IMR-90 (cell line): ENCODE measurements around the gene MYO1C. TPM values are rescaled to one million over a fixed set of nuclear protein-coding genes. Genes with fewer than 3 reads are reported as not detected.

Source experiments
- ATAC-seq: fragments of 200-7000 bp; cut with Tn5 transposase; 2 replicates; pipeline ENCODE4 v1.9.1; 2020; ENCODE audit warnings: low read depth, mild to moderate bottlenecking, moderate library complexity
- BruUV-seq: library from RNA; stranded (reverse); fragments of 400-500 nt; replicated peaks from 2 replicates; lab custom pipeline; 2021; lab: Mats Ljungman, UMichigan
- CTCF ChIA-PET: fragments of 300-600 bp; formaldehyde crosslinking; extraction: SDS; loops from one replicate; lab custom pipeline; 2021; ENCODE audit warnings: antibody characterized with exemption; lab: Yijun Ruan, JAX
- POLR2A ChIA-PET: fragments of 300-600 bp; sonication (Branson Sonifier 250); formaldehyde crosslinking; loops from one replicate; lab custom pipeline; 2022; ENCODE audit warnings: antibody characterized with exemption; ENCODE audit not compliant: unreplicated experiment; lab: Charles Lee
- DNase-seq: peaks from one replicate; pipeline ENCODE4 v3.0.0; 2013
- H2AFZ ChIP-seq: replicated peaks from 2 replicates; pipeline ENCODE3; 2013; ENCODE audit warnings: low read length, mild to moderate bottlenecking; ENCODE audit not compliant: poor library complexity
- H2AK5ac ChIP-seq: 2 replicates; pipeline ENCODE4 v1.6.1; 2013; ENCODE audit warnings: low read depth, low read length, inconsistent platforms
- H2AK9ac ChIP-seq: replicated peaks from 2 replicates; pipeline ENCODE3; 2013; ENCODE audit warnings: mild to moderate bottlenecking, low read depth, low read length, moderate library complexity; ENCODE audit not compliant: poor library complexity
- H2BK120ac ChIP-seq: 2 replicates; pipeline ENCODE4 v1.6.1; 2013; ENCODE audit warnings: low read depth, low read length, inconsistent platforms
- H2BK15ac ChIP-seq: 3 replicates; pipeline ENCODE4 v1.6.1; 2013; ENCODE audit warnings: low read depth, low read length, inconsistent platforms
- H2BK20ac ChIP-seq: 2 replicates; pipeline ENCODE4 v1.6.1; 2013; ENCODE audit warnings: low read depth, mild to moderate bottlenecking, inconsistent platforms, low read length, moderate library complexity
- H2BK5ac ChIP-seq: 2 replicates; pipeline ENCODE4 v1.6.1; 2013; ENCODE audit warnings: mild to moderate bottlenecking, low read depth, low read length, inconsistent platforms; ENCODE audit not compliant: poor library complexity, severe bottlenecking
- H3K14ac ChIP-seq: replicated peaks from 2 replicates; pipeline ENCODE4 v1.6.1; 2013; ENCODE audit warnings: low read depth, low read length, inconsistent platforms
- H3K18ac ChIP-seq: 2 replicates; pipeline ENCODE4 v1.6.1; 2013; ENCODE audit warnings: low read depth, low read length, control low read depth
- H3K23ac ChIP-seq: 2 replicates; pipeline ENCODE4 v1.6.1; 2013; ENCODE audit warnings: low read depth, low read length, inconsistent platforms
- H3K27ac ChIP-seq: 2 replicates; pipeline ENCODE4 v1.5.1; 2013; ENCODE audit warnings: mild to moderate bottlenecking, control low read depth, low read length; ENCODE audit not compliant: insufficient read depth
- H3K27me3 ChIP-seq: 2 replicates; pipeline ENCODE4 v1.6.1; 2013; ENCODE audit warnings: low read length; ENCODE audit not compliant: control insufficient read depth, insufficient read depth
- H3K36me3 ChIP-seq: 2 replicates; pipeline ENCODE4 v1.6.1; 2013; ENCODE audit warnings: low read length, mixed read lengths; ENCODE audit not compliant: control insufficient read depth, insufficient read depth
- H3K4ac ChIP-seq: 2 replicates; pipeline ENCODE4 v1.6.1; 2013; ENCODE audit warnings: low read depth, low read length, inconsistent platforms
- H3K4me1 ChIP-seq: 2 replicates; pipeline ENCODE4 v1.6.1; 2013; ENCODE audit warnings: low read length, mixed read lengths; ENCODE audit not compliant: control insufficient read depth, insufficient read depth
- H3K4me2 ChIP-seq: 2 replicates; pipeline ENCODE4 v1.6.1; 2013; ENCODE audit warnings: low read depth, mild to moderate bottlenecking, control low read depth, low read length, moderate library complexity
- H3K4me3 ChIP-seq: 2 replicates; pipeline ENCODE4 v1.5.1; 2013; ENCODE audit warnings: low read depth, mild to moderate bottlenecking, control low read depth, low read length, moderate library complexity; ENCODE audit not compliant: insufficient read depth
- H3K56ac ChIP-seq: 2 replicates; pipeline ENCODE4 v1.6.1; 2013; ENCODE audit warnings: low read length, inconsistent platforms; ENCODE audit not compliant: insufficient read depth; ENCODE audit errors: extremely low read depth
- H3K79me1 ChIP-seq, 2 experiments: 2 replicates each; pipeline ENCODE4 v1.6.1; 2013; ENCODE audit warnings: low read length in 2 of 2, inconsistent platforms in 1 of 2, low read depth in 1 of 2
- H3K9ac ChIP-seq: 2 replicates; pipeline ENCODE4 v1.6.1; 2013; ENCODE audit warnings: low read depth, low read length, control low read depth
- H3K9me1 ChIP-seq: 2 replicates; pipeline ENCODE4 v1.6.1; 2013; ENCODE audit warnings: low read length, inconsistent platforms; ENCODE audit not compliant: insufficient read depth
- H3K9me3 ChIP-seq: 2 replicates; pipeline ENCODE4 v1.6.1; 2013; ENCODE audit warnings: low read length; ENCODE audit not compliant: control insufficient read depth, insufficient read depth
- H4K20me1 ChIP-seq: 2 replicates; pipeline ENCODE4 v1.6.1; 2013; ENCODE audit warnings: low read length, inconsistent platforms; ENCODE audit not compliant: insufficient read depth
- H4K5ac ChIP-seq: 2 replicates; pipeline ENCODE4 v1.6.1; 2013; ENCODE audit warnings: mild to moderate bottlenecking, low read depth, low read length, control low read depth
- H4K8ac ChIP-seq, 2 experiments: 2 replicates each; pipeline ENCODE4 v1.6.1; 2013; ENCODE audit warnings: low read depth in 2 of 2, low read length in 2 of 2, control low read depth in 1 of 2, inconsistent platforms in 1 of 2
- H4K91ac ChIP-seq: 2 replicates; pipeline ENCODE4 v1.6.1; 2013; ENCODE audit warnings: low read depth, low read length, inconsistent platforms; ENCODE audit not compliant: insufficient read depth
- BHLHE40 ChIP-seq: fragments of 150-350 bp; IDR thresholded peaks from 2 replicates; pipeline ENCODE4 v1.6.1; 2016; ENCODE audit warnings: mild to moderate bottlenecking, low read depth, low read length
- CEBPB ChIP-seq: IDR thresholded peaks from 2 replicates; pipeline ENCODE4 v1.6.1; 2012; ENCODE audit warnings: low read depth, low read length, improper control_type of control experiment
- CHD1 ChIP-seq: IDR thresholded peaks from 2 replicates; pipeline ENCODE4 v1.6.1; 2012; ENCODE audit warnings: low read depth, low read length, improper control_type of control experiment
- CTCF ChIP-seq: conservative IDR thresholded peaks from 2 replicates; pipeline ENCODE4 v1.5.1; 2012; ENCODE audit warnings: mild to moderate bottlenecking, low read depth, low read length, improper control_type of control experiment
- ELK1 ChIP-seq: fragments of 150-350 bp; IDR thresholded peaks from 2 replicates; pipeline ENCODE4 v1.6.1; 2016; ENCODE audit warnings: low read depth, mild to moderate bottlenecking, low read length, moderate library complexity, borderline replicate concordance
- FOS ChIP-seq: fragments of 150-350 bp; IDR thresholded peaks from 2 replicates; pipeline ENCODE4 v1.6.1; 2016; ENCODE audit warnings: low read depth, low read length
- MAFK ChIP-seq: IDR thresholded peaks from 2 replicates; pipeline ENCODE4 v1.6.1; 2012; ENCODE audit warnings: low read depth, low read length, improper control_type of control experiment
- MAZ ChIP-seq: IDR thresholded peaks from 2 replicates; pipeline ENCODE4 v1.6.1; 2012; ENCODE audit warnings: low read depth, mild to moderate bottlenecking, low read length, improper control_type of control experiment, moderate library complexity, borderline replicate concordance
- MXI1 ChIP-seq: IDR thresholded peaks from 2 replicates; pipeline ENCODE4 v1.6.1; 2012; ENCODE audit warnings: low read depth, mild to moderate bottlenecking, low read length, moderate library complexity, borderline replicate concordance
- NFE2L2 ChIP-seq: fragments of 150-350 bp; IDR thresholded peaks from 2 replicates; pipeline ENCODE4 v1.6.1; 2016; ENCODE audit warnings: low read depth, mild to moderate bottlenecking, low read length
- POLR2A ChIP-seq: IDR thresholded peaks from 2 replicates; pipeline ENCODE4 v1.6.1; 2012; ENCODE audit warnings: mild to moderate bottlenecking, low read depth, low read length
- RAD21 ChIP-seq: IDR thresholded peaks from 2 replicates; pipeline ENCODE4 v1.6.1; 2012; ENCODE audit warnings: low read length, improper control_type of control experiment
- RCOR1 ChIP-seq: IDR thresholded peaks from 2 replicates; pipeline ENCODE4 v1.6.1; 2012; ENCODE audit warnings: mild to moderate bottlenecking, low read length, improper control_type of control experiment; ENCODE audit not compliant: insufficient replicate concordance
- RFX5 ChIP-seq: IDR thresholded peaks from 2 replicates; pipeline ENCODE4 v1.8.0; 2012; ENCODE audit warnings: low read depth, mild to moderate bottlenecking, low read length, moderate library complexity
- SMC3 ChIP-seq: fragments of 150-350 bp; IDR thresholded peaks from 2 replicates; pipeline ENCODE4 v1.6.1; 2016; ENCODE audit warnings: low read depth, mild to moderate bottlenecking, antibody characterized with exemption, low read length, moderate library complexity
- USF2 ChIP-seq: fragments of 150-350 bp; IDR thresholded peaks from 2 replicates; pipeline ENCODE4 v1.6.1; 2017; ENCODE audit warnings: mild to moderate bottlenecking, antibody characterized with exemption, low read length, low read depth
- WGBS, 2 experiments: methylation state at CpG; one replicate each; pipeline versions ENCODE4 v1.1.5 to v1.1.7; 2013; ENCODE audit warnings: missing lambda C conversion rate in 2 of 2; ENCODE audit not compliant: insufficient read length in 1 of 2; ENCODE audit errors: extremely low coverage in 2 of 2; 5-methylcytosine and 5-hydroxymethylcytosine counted together
- dilution Hi-C: fragments of 300-500 bp; cut with HindIII; formaldehyde crosslinking; loops from one replicate; pipeline ENCODE4 v1.14.3; 2018; ENCODE audit warnings: low sequenced_read_pairs; ENCODE audit not compliant: unreplicated experiment
- in situ Hi-C: fragments of 300-500 bp; cut with MboI; formaldehyde crosslinking; loops from 3 replicates; pipeline ENCODE4 v1.14.3; 2019; ENCODE audit warnings: low sequenced_read_pairs, inconsistent platforms, mixed read lengths
- intact Hi-C: fragments of 100-400 bp; cut with micrococcal nuclease; formaldehyde crosslinking; loops from 2 replicates; pipeline ENCODE4 v1.10.0; 2022
- polyA plus RNA-seq, 3 experiments: library from polyadenylated mRNA; depleted of rRNA; stranded (reverse); fragments of >200 nt; gene quantifications; 2 replicates each; pipeline ENCODE4 v1.2.3, GENCODE V29; 2012; ENCODE audit warnings: low replicate concordance in 1 of 3
- total RNA-seq: library from RNA; depleted of rRNA; stranded (reverse); fragments of >200 nt; gene quantifications from 2 replicates; pipeline ENCODE4 v1.2.3, GENCODE V29; 2012

The MYO1C gene
- total and polyA plus RNA-seq, 2 of the 4 experiments (the other 2 are of a cell fraction), result 162 to 196 TPM

GRCh38 chr17:1521086-1521640 is 28.7 kb upstream of the MYO1C start:
- H3K4me2 ChIP-seq, result no peak overlapping the region

More at GRCh38 chr17:1521086-1521640, 28.7 kb upstream of the MYO1C start:
- H3K14ac ChIP-seq, result no peak overlapping the region
- intact Hi-C loops (no loop called here), dilution Hi-C loops (no loop called here), in situ Hi-C loops (no loop called here)
- H4K91ac ChIP-seq, result no peak overlapping the region
- no peaks in the 10 kb centered on the region for H3K9me3 ChIP-seq
- H3K4me1 ChIP-seq, result no peaks in the 10 kb centered on the region
- no peak overlapping the region for H2BK120ac ChIP-seq
- no peak overlapping the region for H4K8ac ChIP-seq
- no peak overlapping the region for H3K27ac ChIP-seq
- H4K20me1 ChIP-seq, result peaks cover 4% of the 10 kb centered on the region; the same call in 1 of the 2 replicates
- ChIA-PET POLR2A (no interaction called here), CTCF (no interaction called here)
- no peak overlapping the region for H2AK5ac ChIP-seq
- no peak for TF ChIP-seq MAFK
- TF ChIP-seq RFX5, result no peak
- TF ChIP-seq FOS, result no peak
- no peak for TF ChIP-seq SMC3
- no peak for TF ChIP-seq BHLHE40
- TF ChIP-seq CTCF, result no peak
- TF ChIP-seq RAD21, result no peak
- TF ChIP-seq MAZ, result no peak
- TF ChIP-seq POLR2A, result no peak
- TF ChIP-seq NFE2L2, result no peak
- no peak for TF ChIP-seq CHD1
- no peak for TF ChIP-seq ELK1
- no peak for TF ChIP-seq RCOR1
- no peak for TF ChIP-seq CEBPB
- TF ChIP-seq MXI1, result no peak
- TF ChIP-seq USF2, result no peak
- H2AK9ac ChIP-seq, result no peak overlapping the region
- H3K23ac ChIP-seq, result no peak overlapping the region
- BruUV-seq, result no TSS peak
- no peak overlapping the region for H2BK5ac ChIP-seq
- H2AFZ ChIP-seq, result no peak overlapping the region
- H2BK15ac ChIP-seq, result no peak overlapping the region
- DNase-seq, result no peak
- H3K9ac ChIP-seq, result no peak overlapping the region
- no peak overlapping the region for H3K4me3 ChIP-seq
- no peak for ATAC-seq
- WGBS, 2 experiments, result 92% methylated on average over 2 of the region's 10 CpGs; no CpG with 5 or more reads in 1 of the 2 experiments
- no peak overlapping the region for H2BK20ac ChIP-seq
- no peaks in the 10 kb centered on the region; the same call in 1 of the 2 replicates for H3K9me1 ChIP-seq
- peaks cover 16 to 30% of the 10 kb centered on the region in 2 experiments for H3K79me1 ChIP-seq
- no peak overlapping the region for H4K5ac ChIP-seq
- H3K36me3 ChIP-seq, result peaks cover 20% of the 10 kb centered on the region
- H3K27me3 ChIP-seq, result no peaks in the 10 kb centered on the region
- H3K56ac ChIP-seq, result no peak overlapping the region
- H3K4ac ChIP-seq, result no peak overlapping the region
- no peak overlapping the region for H3K18ac ChIP-seq
